NCI-H526 treated with DMSO at 0.1 percent for 48 hours (cell line): ENCODE measurements around the gene EPB41L3.
A peak's percentile ranks its signal among the peaks of the same experiment; 100 is the strongest.

Experiments used
- DNase-seq: peaks from one replicate; lab custom pipeline; 2025; lab: John Stamatoyannopoulos, UW

The EPB41L3 gene

GRCh38 chr18:5451871-5452270 lies 91.9 kb downstream of the EPB41L3 start:
- no peak for DNase-seq

- no peak for DNase-seq
Measured at GRCh38 chr18:5451150-5451549, 92.6 kb downstream of the EPB41L3 start.

- DNase-seq, result no peak
Measured at GRCh38 chr18:5449858-5450509, 93.8 kb downstream of the EPB41L3 start.

GRCh38 chr18:5447442-5447841 lies 96.4 kb downstream of the EPB41L3 start:
- DNase-seq, result no peak

DNA sequence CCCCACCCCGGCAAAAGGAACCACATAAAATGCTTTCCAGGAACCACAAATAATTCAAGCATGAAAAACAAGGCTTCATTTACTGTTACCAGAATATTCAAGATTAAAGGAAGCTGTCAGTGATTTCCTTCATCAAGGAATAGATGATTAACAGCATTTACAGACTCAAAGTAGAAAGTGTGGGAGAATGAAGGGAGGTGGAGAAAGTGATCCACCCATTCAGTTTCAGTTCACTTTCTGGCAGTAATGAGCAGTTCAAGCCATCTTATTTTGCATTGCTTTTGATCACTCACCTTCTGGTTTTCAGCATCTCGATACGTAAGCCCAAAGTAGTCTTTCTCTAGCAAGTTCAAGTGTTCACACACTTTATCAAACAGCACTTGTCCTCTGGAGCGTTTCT lies 99.0 kb downstream of the EPB41L3 start:
- no peak for DNase-seq

GRCh38 chr18:5444269-5444668 lies 99.5 kb downstream of the EPB41L3 start:
- DNase-seq, result no peak

DNA sequence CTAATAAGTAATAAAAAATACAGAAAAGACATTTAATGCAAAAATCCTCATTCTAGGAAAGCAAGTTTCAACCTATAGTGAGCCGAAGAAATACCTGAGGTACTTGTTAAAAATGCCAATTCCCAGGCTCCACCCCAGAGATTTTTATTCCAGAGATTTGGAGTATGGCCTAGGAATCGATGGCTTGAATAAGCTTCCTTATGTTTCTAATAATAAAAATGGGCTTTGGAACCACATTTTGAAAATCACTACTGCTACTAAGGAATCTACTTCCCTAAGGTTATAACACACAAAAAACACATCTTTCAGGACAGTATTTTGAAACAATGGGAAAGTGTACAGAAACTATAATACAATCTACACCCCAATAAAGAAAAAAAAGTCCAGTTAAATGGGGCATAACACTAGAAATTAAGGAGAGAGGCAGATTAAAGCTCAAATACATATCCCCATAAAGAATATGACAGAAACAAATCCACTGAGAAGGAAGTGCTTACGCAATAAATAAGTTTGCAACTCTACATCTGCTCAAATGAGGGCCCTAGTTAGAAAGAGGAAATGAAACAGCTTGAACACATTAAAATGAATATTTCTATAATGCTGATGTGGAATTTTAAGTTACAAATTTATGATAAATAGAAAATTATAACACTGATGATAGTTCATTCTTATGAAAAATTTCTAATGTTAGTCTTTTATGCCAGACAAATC lies 103.7 kb downstream of the EPB41L3 start:
- no peak for DNase-seq

GRCh38 chr18:5434425-5434824 lies 109.4 kb downstream of the EPB41L3 start:
- DNase-seq, result no peak

DNA sequence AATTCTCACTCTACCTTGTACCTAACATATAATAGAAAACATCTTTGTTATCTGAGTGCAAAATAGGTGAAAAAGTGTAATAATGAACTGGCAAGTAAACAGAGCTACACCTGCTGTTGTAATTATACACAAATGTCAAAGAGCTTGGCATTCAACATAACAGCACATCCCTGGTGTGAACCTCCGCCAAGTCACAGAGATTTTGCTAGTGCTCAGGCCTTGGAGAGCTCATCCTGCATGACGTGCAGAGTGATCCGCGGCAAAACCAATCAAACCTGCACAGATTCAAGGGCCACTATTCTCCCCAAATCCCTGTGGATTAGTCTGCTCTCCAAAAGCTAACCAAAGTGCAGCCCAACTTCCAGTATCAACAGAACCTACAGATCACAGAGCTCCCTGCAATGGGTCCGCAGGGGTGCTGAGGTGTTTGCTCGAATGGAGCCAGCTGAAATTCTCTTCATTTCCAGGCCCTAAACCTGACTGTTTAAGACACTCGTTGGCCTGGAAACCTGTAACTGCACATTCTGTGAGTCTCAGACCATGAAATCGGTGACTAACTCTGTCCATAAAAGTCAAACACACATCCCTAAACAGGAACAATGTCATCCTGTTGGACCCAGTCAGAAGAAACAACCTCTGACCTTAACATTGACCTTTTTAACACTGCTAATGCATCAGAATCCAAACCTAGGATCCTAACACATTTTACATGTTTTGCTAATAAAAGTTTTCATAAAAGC lies 111.8 kb downstream of the EPB41L3 start:
- DNase-seq, result no peak

- no peak for DNase-seq
Measured at GRCh38 chr18:5430131-5430530, 113.7 kb downstream of the EPB41L3 start.

GRCh38 chr18:5429681-5430080 lies 114.1 kb downstream of the EPB41L3 start:
- DNase-seq, result no peak

GRCh38 chr18:5425721-5426120 lies 118.1 kb downstream of the EPB41L3 start:
- DNase-seq, result no peak

DNA sequence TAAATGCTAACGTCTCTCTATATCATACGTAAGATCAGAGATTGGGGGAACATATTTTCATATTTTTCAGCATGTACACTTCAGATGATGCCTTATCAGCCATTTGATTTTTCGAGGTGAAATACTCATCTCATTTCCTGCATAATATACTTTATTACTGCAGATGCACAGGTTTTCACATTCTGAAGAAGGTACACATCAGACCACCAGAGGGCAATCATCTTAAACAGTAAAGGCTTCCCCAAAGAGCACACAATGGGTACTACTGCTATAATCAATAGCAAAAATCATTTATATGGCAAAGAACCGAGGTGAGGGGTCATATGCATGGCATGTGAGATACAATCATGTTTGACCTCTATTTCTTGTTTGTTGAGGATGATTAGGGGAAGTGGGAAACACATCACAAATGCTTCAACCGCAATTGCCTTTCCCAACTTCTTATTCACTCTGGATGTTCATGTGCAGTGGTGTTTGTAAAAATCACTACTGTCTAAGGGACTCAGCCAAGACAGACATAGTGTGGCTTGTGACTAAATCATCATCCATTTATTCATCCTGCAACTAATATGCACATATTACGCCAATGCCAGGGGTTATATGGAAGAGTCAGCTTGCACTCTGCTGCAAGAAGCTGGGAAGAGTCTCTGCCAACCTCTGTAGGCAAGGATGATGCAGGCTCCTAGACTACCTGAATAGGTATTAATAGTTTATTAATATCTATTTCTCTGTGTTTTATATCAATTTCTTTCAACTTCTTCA lies 118.7 kb downstream of the EPB41L3 start:
- DNase-seq, result peak; percentile 6

DNA sequence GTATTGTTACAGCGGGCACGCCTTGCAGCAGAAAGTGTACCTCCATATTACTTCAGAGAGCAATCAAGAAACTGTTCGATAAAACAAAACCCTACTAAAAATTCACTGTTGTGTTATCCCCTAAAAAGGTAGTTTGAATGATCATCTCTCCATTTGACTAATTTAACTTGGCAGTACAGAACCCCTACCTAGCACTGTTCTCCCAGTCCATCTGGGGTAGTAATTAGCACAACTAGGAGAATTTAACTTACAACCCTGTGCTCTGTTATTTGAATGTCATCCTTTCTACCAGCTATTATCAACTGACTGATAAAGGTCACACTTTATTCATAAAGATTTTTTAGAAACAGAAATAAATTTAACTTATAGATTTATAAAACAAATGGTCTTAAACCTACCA lies 121.2 kb downstream of the EPB41L3 start:
- no peak for DNase-seq

DNA sequence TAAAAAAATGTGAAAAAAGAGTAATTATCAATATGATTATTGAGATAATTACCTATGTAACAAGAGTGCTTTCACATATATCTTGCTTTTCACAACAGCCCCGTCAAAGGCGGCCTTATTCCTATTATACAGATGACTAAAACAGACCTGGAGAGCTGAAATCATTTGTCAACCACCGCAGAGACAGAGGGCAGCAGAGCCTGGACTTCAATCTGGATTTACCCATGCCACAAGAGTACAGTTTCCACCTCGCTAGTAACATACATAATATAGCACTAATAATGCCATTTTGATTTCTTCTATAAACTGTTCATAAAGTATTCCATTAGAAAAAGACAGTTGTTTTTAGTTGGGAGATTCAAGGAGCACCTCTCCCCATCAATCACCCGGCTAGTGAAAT lies 121.8 kb downstream of the EPB41L3 start:
- no peak for DNase-seq

DNA sequence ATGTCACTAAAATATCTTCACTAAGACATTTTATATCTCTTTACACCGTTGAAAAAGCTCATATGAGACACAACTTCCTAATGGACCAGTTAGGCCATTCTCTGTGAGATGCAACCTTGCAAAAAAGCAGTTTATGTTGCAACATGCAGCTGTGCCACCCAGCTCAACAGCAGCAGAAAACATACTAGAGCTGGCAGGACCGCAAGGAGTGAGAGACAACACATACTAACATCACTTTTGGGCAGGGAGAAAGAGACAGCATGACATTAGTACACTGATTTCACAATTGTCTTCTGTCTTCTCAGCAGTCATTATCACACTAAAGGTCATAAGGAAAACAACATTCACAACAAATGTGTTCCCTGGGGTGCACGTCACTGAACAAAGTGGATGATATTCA lies 122.9 kb downstream of the EPB41L3 start:
- no peak for DNase-seq

- no peak for DNase-seq
Measured at GRCh38 chr18:5419601-5420000, 124.2 kb downstream of the EPB41L3 start.

DNA sequence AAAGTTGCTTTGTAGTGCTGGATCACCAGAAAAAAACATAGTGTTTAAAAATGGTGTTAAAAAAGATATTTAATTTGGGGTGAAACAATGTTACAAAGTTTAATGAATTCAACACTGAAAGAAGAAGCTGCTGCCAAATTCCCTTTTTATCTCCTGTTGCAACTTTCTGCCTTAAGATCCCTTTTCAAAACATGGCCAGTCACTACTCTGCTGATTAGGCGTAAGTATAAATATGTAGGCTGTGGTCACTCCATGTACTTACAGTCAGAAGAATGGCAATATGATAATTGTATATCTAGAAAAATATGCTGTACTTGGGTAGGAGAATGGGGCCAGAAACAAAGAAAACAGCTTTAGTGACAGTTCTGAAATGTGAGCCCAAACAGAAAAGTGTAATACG lies 124.8 kb downstream of the EPB41L3 start:
- no peak for DNase-seq

DNA sequence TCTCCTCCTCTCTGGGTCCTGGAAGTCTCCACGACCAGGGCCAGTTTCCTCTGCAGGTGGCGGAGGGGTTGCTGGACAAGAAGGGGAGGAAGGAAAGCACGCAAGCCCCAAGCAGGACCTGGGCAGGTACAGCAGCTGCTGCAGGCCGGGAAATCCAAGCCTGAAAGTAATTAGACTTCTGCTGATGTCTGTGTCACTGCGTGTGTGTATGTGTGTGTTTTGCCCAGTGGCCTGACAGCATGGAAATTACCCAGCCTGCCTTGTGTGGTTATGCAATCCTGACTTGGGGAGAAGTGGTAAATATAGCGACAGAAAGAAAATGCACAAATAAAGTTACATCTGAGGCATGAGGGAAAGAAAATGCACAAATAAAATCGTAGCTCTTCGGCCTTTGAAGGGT lies 126.5 kb downstream of the EPB41L3 start:
- peak; percentile 0 for DNase-seq

- DNase-seq, result no peak
Measured at GRCh38 chr18:5416112-5416511, 127.7 kb downstream of the EPB41L3 start.

- no peak for DNase-seq
Measured at GRCh38 chr18:5415665-5416064, 128.1 kb downstream of the EPB41L3 start.

- no peak for DNase-seq
Measured at GRCh38 chr18:5415031-5415430, 128.8 kb downstream of the EPB41L3 start.
